IPS-15b (cell line): ENCODE data around the gene ARAP1.

Experiments
- H3K27me3 ChIP-seq: one replicate; pipeline ENCODE4 v1.6.1; 2013; ENCODE audit warnings: low read length; ENCODE audit not compliant: control insufficient read depth, insufficient read depth
- H3K36me3 ChIP-seq: one replicate; pipeline ENCODE4 v1.6.1; 2013; ENCODE audit warnings: low read length; ENCODE audit not compliant: control insufficient read depth, insufficient read depth
- H3K4me1 ChIP-seq: one replicate; pipeline ENCODE4 v1.6.1; 2013; ENCODE audit warnings: mild to moderate bottlenecking, low read length; ENCODE audit not compliant: control insufficient read depth, insufficient read depth
- H3K4me3 ChIP-seq: one replicate; pipeline ENCODE4 v1.5.1; 2013; ENCODE audit warnings: low read depth, low read length
- H3K9ac ChIP-seq: one replicate; pipeline ENCODE4 v1.6.1; 2013; ENCODE audit warnings: low read depth, mild to moderate bottlenecking, low read length
- H3K9me3 ChIP-seq: one replicate; pipeline ENCODE4 v1.6.1; 2013; ENCODE audit warnings: mild to moderate bottlenecking, low read length; ENCODE audit not compliant: control insufficient read depth, insufficient read depth

Gene ARAP1

DNA sequence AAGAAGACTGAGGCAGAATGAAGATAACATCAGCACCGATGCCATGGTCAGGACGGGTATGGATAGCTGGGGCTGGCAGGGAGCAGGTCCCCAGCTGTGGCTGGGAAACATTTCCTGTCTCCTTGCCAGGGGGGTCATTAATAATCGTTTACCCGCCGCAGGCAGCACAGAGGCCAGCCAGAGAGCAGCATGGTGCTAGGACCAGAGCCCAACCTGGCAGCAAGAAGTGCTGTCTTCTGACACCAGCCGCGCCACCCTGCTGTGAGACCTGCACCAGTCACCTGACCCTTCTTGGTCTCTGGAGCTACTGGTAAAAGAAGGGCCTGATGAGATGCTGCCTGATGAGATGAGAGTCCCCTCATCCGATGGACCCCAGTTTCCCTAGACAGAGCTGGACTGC, 114.3 kb downstream of the ARAP1 start:
- peaks cover 43% of the 10 kb centered on the region for H3K27me3 ChIP-seq
- no peaks in the 10 kb centered on the region for H3K9me3 ChIP-seq
- no peaks in the 10 kb centered on the region for H3K36me3 ChIP-seq
- peaks cover 8% of the 10 kb centered on the region for H3K4me1 ChIP-seq
- no peak overlapping the region for H3K9ac ChIP-seq
- no peak overlapping the region for H3K4me3 ChIP-seq

DNA sequence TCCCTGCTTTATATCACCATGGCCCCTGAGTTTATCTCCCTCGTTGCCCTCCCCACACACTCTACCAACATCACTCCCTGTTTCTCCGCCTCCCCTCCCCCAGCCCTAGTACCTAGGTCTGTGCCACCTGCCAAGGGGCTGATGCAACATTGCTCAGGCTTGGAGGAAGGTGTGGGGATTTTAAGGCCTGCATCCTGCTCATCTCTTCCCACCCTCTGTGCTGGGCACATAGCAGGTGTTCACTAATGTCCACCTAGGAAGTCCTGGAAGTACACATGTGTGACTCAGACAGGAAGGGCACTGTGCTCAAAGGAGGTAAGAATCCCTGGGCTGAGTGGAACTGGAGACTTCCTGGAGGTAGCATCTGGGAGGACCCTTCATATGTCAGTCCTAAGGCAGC, 115.0 kb downstream of the ARAP1 start:
- H3K4me3 ChIP-seq, result no peak overlapping the region
- H3K9ac ChIP-seq, result no peak overlapping the region
- H3K36me3 ChIP-seq, result no peaks in the 10 kb centered on the region
- H3K4me1 ChIP-seq, result peaks cover 10% of the 10 kb centered on the region
- no peaks in the 10 kb centered on the region for H3K9me3 ChIP-seq
- peaks cover 41% of the 10 kb centered on the region for H3K27me3 ChIP-seq

DNA sequence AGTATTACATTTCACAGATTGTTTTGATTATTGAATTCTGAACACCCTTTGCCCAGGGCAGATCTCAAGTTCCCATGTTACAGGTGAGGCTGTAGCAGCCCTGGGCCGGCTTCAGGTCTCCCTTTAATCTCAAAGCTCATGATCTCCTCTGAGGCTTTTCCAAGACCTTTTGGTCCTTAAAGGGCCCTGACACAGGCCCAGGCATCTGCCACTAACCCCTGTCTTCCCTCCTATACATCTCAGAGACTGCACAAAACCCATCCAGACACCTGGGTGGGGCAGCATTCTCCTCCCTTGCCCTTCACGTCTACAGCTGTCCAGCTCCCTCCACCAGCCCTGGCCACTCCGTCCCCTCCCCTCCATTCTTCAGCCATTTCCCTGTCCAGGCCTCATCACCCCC, 115.8 kb downstream of the ARAP1 start:
- Histone ChIP-seq H3K36me3 (no peaks in the 10 kb centered on the region), H3K9ac (no peak overlapping the region), H3K4me1 (peaks cover 13% of the 10 kb centered on the region)

DNA sequence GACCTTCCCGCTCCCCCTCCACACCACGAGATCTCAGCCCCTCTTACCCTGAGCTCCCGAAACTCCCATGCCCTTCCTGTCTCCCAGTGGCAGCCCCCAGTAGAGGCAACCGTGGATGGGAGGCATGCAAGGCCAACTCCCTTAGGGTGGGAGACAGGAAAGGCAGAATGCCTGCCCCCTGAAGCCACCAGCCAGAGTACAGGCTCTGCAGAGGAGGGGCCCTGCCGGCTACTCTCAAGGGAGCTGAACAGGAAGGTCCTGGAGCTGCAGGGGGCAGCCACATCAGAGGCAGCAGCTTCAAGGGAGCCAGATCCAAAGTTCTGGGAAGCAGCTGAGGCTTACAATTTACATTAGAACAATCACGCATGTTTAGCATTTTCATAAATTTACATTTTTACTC, 116.3 kb downstream of the ARAP1 start:
- Histone ChIP-seq H3K27me3 (peaks cover 30% of the 10 kb centered on the region), H3K9me3 (no peaks in the 10 kb centered on the region), H3K4me3 (no peak overlapping the region), H3K9ac (no peak overlapping the region), H3K4me1 (peaks cover 13% of the 10 kb centered on the region), H3K36me3 (no peaks in the 10 kb centered on the region)

More for the DNA sequence above, 115.8 kb downstream of the ARAP1 start:
- Histone ChIP-seq H3K9me3 (no peaks in the 10 kb centered on the region), H3K4me3 (no peak overlapping the region), H3K27me3 (peaks cover 34% of the 10 kb centered on the region)

DNA sequence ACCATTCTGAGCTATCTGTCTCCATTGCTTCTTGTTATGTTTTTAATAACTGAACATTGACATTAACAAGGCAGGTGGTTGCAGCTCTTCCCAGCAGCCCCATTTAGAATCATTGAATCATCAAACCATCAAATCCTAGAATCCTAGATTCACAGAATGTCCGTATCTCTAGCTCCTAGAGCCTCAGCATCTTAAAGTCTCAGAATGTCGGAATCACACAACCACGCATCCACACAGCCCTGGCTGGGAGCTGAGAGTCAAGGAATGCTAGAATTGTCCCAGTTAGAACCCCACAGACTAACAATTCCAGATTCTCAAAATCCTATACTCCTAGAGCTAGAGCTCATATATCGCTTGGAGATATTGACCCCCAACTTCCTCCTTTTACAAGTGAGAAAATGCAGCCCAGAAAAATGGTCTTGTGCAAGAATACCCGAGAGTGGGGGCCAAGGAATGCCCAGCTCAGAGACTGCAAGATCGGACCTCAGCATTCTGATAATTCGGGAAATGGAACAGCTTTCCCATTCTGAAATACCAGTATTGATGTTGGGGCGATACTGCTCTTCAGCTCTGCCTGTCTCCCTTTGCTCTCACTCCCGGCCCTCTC, 116.8 kb downstream of the ARAP1 start:
- no peaks in the 10 kb centered on the region for H3K36me3 ChIP-seq
- H3K9me3 ChIP-seq, result no peaks in the 10 kb centered on the region
- H3K4me1 ChIP-seq, result peaks cover 13% of the 10 kb centered on the region
- H3K4me3 ChIP-seq, result no peak overlapping the region
- no peak overlapping the region for H3K9ac ChIP-seq
- peaks cover 25% of the 10 kb centered on the region for H3K27me3 ChIP-seq
